Panc1 (cell line): Measurements from ENCODE around the gene WDR17. TPM values are rescaled to one million over a fixed set of nuclear protein-coding genes. Genes with fewer than 3 reads are reported as not detected.

Experiments
- ATAC-seq: fragments of 200-7000 bp; cut with Tn5 transposase; 2 replicates; pipeline ENCODE4 v1.9.1; 2020; ENCODE audit warnings: mild to moderate bottlenecking, moderate library complexity
- BruUV-seq: library from RNA; stranded (reverse); fragments of 400-500 nt; replicated peaks from 2 replicates; lab custom pipeline; 2021; lab: Mats Ljungman, UMichigan
- CTCF ChIA-PET: fragments of 300-600 bp; sonication (Branson Sonifier 250); formaldehyde crosslinking; loops from one replicate; lab custom pipeline; 2022; ENCODE audit warnings: antibody characterized with exemption; lab: Charles Lee
- POLR2A ChIA-PET: fragments of 300-600 bp; sonication (Branson Sonifier 250); formaldehyde crosslinking; loops from one replicate; lab custom pipeline; 2022; ENCODE audit warnings: antibody characterized with exemption; lab: Charles Lee
- DNase-seq: peaks from one replicate; pipeline ENCODE4 v3.0.0-alpha.2; 2010; ENCODE audit warnings: low read depth, low spot score
- H3K27ac ChIP-seq: 2 replicates; pipeline ENCODE4 v1.5.1; 2011; ENCODE audit warnings: mild to moderate bottlenecking, low read length, inconsistent platforms
- H3K27me3 ChIP-seq: fragments of 200-500 bp; sonication (Bioruptor generic); 2 replicates; pipeline ENCODE4 v1.6.0; 2014; ENCODE audit warnings: low read length, inconsistent platforms; ENCODE audit not compliant: control insufficient read depth, insufficient read depth
- H3K36me3 ChIP-seq: fragments of 200-500 bp; sonication (Bioruptor generic); 2 replicates; pipeline ENCODE4 v1.5.1; 2014; ENCODE audit warnings: inconsistent platforms, mild to moderate bottlenecking, low read length, moderate library complexity; ENCODE audit not compliant: control insufficient read depth, insufficient read depth
- H3K4me1 ChIP-seq: 2 replicates; pipeline ENCODE4 v1.5.1; 2011; ENCODE audit warnings: inconsistent platforms, mild to moderate bottlenecking, low read length, moderate library complexity; ENCODE audit not compliant: control insufficient read depth, insufficient read depth
- H3K4me3 ChIP-seq, 2 experiments: 2 replicates each; pipeline ENCODE4 v1.5.1; 2011 to 2012; ENCODE audit warnings: low read depth in 2 of 2, low read length in 2 of 2, mild to moderate bottlenecking in 2 of 2, inconsistent platforms in 1 of 2, moderate library complexity in 1 of 2
- H3K9me3 ChIP-seq: fragments of 200-500 bp; sonication (Bioruptor generic); 2 replicates; pipeline ENCODE4 v1.5.1; 2014; ENCODE audit warnings: low read depth, mild to moderate bottlenecking, inconsistent platforms, low read length, moderate library complexity; ENCODE audit not compliant: control insufficient read depth, insufficient read depth
- CTCF ChIP-seq: fragments of 450-650 bp; IDR thresholded peaks from 2 replicates; pipeline ENCODE4 v1.5.1; 2017; ENCODE audit warnings: mild to moderate bottlenecking
- POLR2AphosphoS5 ChIP-seq: IDR thresholded peaks from 2 replicates; pipeline ENCODE4 v1.6.1; 2012; ENCODE audit warnings: mild to moderate bottlenecking, low read depth, low read length, moderate library complexity
- REST ChIP-seq, 2 experiments: IDR thresholded peaks; 2 replicates each; pipeline ENCODE4 v1.6.1; 2011 to 2012; ENCODE audit warnings: low read depth in 2 of 2, control low read depth in 1 of 2, low read length in 1 of 2, mild to moderate bottlenecking in 1 of 2, moderate library complexity in 1 of 2; ENCODE audit not compliant: insufficient read depth in 1 of 2
- SIN3A ChIP-seq: IDR thresholded peaks from 2 replicates; pipeline ENCODE4 v1.6.1; 2012; ENCODE audit warnings: low read depth, mild to moderate bottlenecking, low read length, moderate library complexity, borderline replicate concordance; ENCODE audit not compliant: insufficient read depth
- TCF7L2 ChIP-seq: IDR thresholded peaks from 2 replicates; pipeline ENCODE4 v1.6.1; 2011; ENCODE audit warnings: mild to moderate bottlenecking, low read depth, low read length, inconsistent platforms
- in situ Hi-C: cut with HindIII; loops from 2 replicates; pipeline ENCODE4 v1.10.0; 2016; ENCODE audit warnings: low sequenced_read_pairs, low pct_unique_long_range_greater_than_20kb
- intact Hi-C: fragments of 100-400 bp; cut with micrococcal nuclease; formaldehyde crosslinking; loops from one replicate; pipeline ENCODE4 v1.10.0; 2022; ENCODE audit not compliant: unreplicated experiment
- total RNA-seq: library from RNA; stranded (reverse); gene quantifications from one replicate; pipeline ENCODE4 v1.2.1, GENCODE V29; 2021; ENCODE audit not compliant: unreplicated experiment

Gene WDR17
- total RNA-seq, 1 experiment from 2014 or later = 4.2 TPM

GRCh38 chr4:176150356-176150682, 84.7 kb downstream of the WDR17 start:
- Histone ChIP-seq H3K4me3 (no peak overlapping the region), H3K27ac (no peak overlapping the region), H3K27me3 (no peaks in the 10 kb centered on the region), H3K9me3 (no peaks in the 10 kb centered on the region), H3K4me1 (no peaks in the 10 kb centered on the region), H3K36me3 (no peaks in the 10 kb centered on the region)
- BruUV-seq = no TSS peak
- no peak for TF ChIP-seq SIN3A
- no peak for TF ChIP-seq POLR2AphosphoS5
- peak; percentile 28; the same call in 1 of the 2 replicates for TF ChIP-seq CTCF
- no peak for TF ChIP-seq TCF7L2
- POLR2A ChIA-PET = no interaction called here
- CTCF ChIA-PET = interaction anchor here (1.2 kb wide), 1 partner anchor 127 kb away, joined by 3 read pairs; no protein-coding TSS in a partner anchor
- intact Hi-C loops (loop anchor here (2.0 kb wide), 1 partner anchor 190 kb away; no protein-coding TSS in a partner anchor), in situ Hi-C loops (no loop called here)
- DNase-seq = no peak
- ATAC-seq = no peak

GRCh38 chr4:176150704-176151103, 85.1 kb downstream of the WDR17 start:
- ATAC-seq = no peak
- no peak overlapping the region for H3K4me3 ChIP-seq
- in situ Hi-C loops (no loop called here), intact Hi-C loops (loop anchor here (2.0 kb wide), 1 partner anchor 190 kb away; no protein-coding TSS in a partner anchor)
- no peak for DNase-seq
- no peaks in the 10 kb centered on the region for H3K36me3 ChIP-seq
- no peaks in the 10 kb centered on the region for H3K9me3 ChIP-seq
- CTCF ChIA-PET = interaction anchor here (1.2 kb wide), 1 partner anchor 127 kb away, joined by 3 read pairs; no protein-coding TSS in a partner anchor
- H3K4me1 ChIP-seq = no peaks in the 10 kb centered on the region
- TF ChIP-seq POLR2AphosphoS5 = no peak
- TF ChIP-seq REST (IDR thresholded peaks at IDR 0.05; ENCODE audit: insufficient read depth in 1 of 2, low read depth in 2 of 2, low read length in 1 of 2) = no peak
- TF ChIP-seq SIN3A = no peak
- TF ChIP-seq CTCF = no peak
- no peak for TF ChIP-seq TCF7L2
- no peaks in the 10 kb centered on the region for H3K27me3 ChIP-seq
- no TSS peak for BruUV-seq
- no peak overlapping the region for H3K27ac ChIP-seq
- POLR2A ChIA-PET = no interaction called here
